HG02970 (cell line): ENCODE results near the gene SPTSSA.
A peak's percentile ranks its signal among the peaks of the same experiment; 100 is the strongest.
"Not testable (repeated sequence)": the region's sequence is repeated elsewhere in the genome, so short reads cannot be mapped to it uniquely, and the experiment has no call there.

Experiments
- ATAC-seq: cut with Tn5 transposase; IDR thresholded peaks from one replicate; pipeline ENCODE4 v1.9.1; 2021; ENCODE audit warnings: mild to moderate bottlenecking, moderate library complexity, moderate number of reproducible peaks; ENCODE audit not compliant: unreplicated experiment, low FRiP score

The SPTSSA gene, protein sequence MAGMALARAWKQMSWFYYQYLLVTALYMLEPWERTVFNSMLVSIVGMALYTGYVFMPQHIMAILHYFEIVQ

GRCh38 chr14:34462132-34462893, at the start of gene SPTSSA:
SPTSSA (minus strand) TSS chr14:34462240; CDS start chr14:34462207, 33 bp downstream.
- ATAC-seq = peak; percentile 93

DNA sequence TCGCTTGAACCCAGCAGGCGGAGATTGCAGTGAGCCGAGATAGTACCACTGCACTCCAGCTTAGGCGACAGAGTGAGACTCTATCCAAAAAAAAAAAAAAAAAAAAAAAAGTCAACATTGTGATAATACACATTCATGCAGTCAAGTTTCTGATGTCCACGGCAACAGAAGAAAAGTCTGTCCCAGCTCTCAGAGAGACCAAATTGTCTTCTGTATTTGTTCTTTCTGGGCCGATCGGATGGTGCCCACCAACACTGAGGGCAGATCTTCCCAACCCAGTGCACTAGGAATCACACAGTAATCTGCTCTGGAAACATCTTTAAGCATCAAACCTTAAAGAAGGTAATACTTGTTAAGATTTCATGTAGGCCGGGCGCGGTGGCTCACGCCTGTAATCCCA, 45.8 kb upstream of the SPTSSA start:
- ATAC-seq = no peak

DNA sequence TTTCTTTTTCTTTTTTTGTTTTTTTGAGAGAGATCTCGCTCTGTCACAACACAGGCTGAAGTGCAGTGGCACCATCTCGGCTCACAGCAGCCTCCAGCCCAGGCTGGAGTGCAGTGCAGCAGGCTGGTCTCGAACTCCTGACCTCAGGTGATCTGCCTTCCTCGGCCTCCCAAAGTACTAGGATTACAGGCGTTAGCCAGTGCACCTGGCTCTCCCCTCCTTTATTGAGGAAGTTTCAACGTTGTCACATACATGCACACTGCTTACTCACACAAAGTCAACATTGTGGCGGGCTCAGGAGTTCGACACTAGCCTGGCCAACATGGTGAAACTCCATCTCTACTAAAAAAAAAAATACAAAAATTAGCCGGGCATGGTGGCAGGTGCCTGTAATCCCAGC, 45.4 kb upstream of the SPTSSA start:
- no peak for ATAC-seq

DNA sequence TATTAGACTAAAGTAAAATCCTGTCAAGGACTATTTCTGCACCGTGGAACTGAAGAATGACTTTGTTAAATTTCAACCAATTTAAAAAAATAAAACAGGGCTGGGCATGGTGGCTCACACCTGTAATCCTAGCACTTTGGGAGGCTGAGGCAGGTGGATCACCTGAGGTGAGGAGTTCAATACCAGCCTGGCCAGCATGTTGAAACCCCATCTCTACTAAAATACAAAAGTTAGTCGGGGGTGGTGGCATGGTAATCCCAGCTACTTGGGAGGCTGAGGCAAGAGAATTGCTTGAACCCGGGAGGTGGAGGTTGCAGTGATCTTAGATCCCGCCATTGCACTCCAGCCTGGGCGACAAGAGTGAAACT, 43.1 kb upstream of the SPTSSA start:
- ATAC-seq = not testable (repeated sequence)

DNA sequence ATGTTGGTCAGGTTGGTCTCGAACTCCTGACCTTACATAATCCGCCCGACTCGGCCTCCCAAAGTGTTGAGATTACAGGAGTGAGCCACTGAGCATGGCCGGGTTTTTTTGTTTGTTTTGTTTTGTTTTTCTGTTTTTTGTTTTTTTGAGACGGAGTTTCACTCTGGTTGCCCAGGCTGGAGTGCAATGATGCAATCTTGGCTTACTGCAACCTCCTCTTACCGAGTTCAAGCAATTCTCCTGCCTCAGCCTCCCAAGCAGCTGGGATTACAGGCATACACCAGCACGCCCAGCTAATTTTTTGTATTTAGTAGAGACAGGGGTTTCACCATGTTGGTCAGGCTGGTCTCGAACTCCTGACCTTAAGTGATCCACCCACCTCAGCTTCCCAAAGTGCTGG, 42.0 kb upstream of the SPTSSA start:
- ATAC-seq = not testable (repeated sequence)

DNA sequence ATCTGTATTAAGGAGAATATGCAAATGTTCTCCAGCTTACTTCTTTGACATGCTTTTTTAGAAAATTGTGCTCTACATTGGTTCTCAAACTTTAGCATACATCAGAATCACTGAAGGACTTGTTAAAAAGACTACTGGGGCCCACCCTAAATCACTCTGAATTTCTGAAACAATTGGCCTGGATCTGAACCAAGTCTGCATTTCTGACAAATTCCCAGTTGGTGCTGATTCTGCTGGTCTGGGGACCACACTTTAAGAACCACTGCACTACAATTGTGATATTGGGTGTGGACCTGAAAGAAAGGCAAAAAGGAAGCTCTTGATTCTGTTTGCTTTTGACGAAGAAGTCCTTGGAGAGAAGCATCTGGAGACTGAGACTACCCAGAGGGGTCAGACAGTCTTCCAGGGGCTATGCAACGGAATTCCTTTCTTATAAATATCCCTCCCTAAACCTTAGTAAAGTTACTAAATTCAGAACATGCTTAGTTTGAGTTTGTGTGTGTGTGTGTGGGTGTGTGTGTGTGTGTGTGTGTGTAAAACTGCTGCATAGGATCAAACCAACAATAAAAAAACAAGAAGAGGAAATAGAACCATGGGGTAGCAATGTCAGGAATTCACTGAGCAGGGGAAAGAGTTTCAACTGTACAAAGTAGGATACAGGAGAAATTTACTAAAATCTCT, 40.6 kb upstream of the SPTSSA start:
- ATAC-seq = no peak

DNA sequence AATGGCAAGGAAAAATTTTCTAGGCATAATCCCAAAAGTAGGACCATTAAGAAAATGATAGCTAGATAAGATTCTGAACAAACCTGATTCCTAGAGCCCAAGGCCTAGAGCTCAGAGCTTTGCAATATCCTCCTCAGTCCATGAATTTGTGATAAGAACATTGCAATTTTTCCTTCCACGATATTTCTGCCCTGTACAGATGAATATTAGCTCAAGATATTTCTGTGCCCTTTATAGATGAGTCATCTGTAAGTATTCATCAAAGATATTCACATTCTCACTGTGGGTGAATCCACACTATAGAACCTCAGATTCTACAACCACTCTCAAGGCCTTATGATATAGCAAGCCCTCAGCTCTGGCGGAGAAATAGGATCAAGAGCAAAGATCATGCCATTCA, 40.0 kb upstream of the SPTSSA start:
- ATAC-seq = no peak

GRCh38 chr14:34501004-34501580, 39.1 kb upstream of the SPTSSA start:
- no peak for ATAC-seq

- ATAC-seq = no peak
These were observed 36.8 kb upstream of the SPTSSA start for GRCh38 chr14:34498684-34499412.

DNA sequence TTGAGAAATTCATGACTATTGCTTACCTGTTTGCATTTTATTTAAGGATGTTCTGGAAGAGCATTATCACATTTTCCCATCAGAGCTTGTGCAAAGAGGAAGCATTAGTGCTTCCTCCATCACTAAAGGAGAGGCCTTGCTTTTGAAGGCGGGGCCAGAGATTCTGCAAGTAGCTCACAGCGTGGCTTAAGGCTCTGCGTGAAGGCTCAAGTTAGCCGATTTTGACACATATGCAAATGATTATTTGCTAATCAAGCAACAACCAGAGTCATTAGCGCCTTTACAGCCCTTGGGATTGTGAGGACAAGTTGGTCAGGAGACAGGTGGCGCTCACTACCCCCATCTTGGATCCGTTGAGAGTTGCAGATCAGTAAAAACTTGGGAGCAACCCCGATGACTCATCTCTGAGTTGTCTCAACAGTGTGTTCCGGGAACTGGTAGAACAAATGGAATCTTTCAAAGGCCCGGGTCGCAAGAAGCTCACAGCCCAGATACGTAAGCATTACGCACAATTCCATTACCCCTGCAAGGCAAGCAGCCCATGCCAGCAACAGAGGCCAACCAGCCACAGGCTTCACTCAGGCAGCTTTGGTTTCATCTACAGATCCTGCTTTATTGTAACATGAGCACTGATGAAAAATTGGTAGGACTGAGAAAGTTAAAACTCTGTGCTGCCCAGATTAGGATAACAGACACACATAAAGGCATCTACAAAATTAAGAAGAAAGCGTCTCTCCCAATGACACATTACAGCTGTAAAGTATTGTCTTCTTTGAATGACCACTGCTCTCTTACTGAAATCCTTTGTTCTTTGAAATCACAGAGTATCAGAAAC, 34.9 kb upstream of the SPTSSA start:
- ATAC-seq = no peak

GRCh38 chr14:34496007-34496678, 34.1 kb upstream of the SPTSSA start:
- ATAC-seq = no peak

DNA sequence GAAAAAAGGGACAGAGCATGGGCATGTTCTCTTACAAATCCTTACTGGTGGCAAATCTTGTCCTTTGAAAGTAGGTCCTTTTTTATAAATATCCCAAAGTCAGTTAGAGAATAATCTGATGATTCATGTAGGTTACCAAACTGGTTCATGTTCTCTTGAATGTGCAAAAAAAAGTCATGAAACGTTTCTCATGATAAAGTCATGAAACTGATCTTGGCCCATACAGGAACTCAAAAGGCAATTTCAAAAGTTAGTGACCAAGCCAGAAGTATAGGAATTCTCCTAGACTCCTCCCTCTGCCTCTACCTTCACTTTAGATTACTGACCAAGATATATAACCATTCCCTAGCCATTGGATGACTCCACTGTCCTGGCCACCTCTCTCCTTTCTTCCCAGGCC, 27.3 kb upstream of the SPTSSA start:
- no peak for ATAC-seq

DNA sequence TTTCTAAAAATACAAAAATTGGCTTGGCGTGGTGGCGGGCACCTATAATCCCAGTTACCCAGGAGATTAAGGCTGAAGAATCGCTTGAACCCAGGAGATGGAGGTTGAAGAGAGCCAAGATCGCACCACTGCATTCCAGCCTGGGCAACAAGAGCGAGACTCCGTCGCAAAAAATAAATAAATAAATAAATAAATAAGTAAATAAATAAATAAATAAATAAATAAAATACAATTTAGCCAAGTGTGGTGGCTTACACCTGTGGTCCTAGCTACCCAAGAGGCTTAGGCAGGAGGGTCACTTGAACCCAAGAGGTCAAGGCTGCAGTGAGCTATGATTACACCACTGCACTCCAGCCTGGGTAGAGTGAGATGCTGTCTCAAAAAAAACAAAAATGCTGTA, 26.5 kb upstream of the SPTSSA start:
- ATAC-seq = no peak

GRCh38 chr14:34484726-34485125, 22.7 kb upstream of the SPTSSA start:
- no peak for ATAC-seq

DNA sequence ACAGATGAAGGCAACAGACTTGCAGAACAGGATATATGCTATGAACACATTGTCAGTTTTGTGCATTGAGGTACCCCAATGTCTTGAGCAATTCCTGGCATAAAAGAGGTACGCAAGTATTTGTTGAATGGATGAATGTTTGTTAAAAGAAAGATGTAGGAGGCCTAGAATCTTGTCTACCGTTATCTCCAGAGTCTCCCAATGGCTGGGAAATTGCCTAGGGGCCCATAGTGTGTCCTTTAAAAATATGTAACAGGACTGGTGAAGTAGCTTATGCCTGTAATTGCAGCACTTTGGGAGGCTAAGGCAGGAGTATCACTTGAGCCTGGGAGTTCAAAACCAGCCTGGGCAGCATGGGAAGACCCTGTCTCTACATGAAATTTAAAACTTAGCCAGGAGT, 20.4 kb upstream of the SPTSSA start:
- no peak for ATAC-seq

DNA sequence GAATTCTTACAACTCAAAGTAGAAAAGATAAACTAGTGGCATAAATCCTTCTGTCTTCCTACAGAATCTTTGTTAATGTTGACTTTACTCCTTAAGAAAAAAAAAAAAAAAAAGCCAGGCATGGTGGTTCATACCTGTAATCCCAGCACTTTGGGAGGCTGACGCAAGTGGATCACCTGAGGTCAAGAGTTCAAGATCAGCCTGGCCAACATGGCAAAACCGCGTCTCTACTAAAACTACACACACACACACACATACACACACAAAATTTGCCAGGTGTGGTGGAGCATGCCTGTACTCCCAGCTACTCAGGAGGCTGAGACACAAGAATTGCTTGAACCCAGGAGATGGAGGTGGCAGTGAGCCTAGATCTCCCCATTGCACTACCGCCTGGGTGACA, 17.7 kb upstream of the SPTSSA start:
- ATAC-seq = no peak

DNA sequence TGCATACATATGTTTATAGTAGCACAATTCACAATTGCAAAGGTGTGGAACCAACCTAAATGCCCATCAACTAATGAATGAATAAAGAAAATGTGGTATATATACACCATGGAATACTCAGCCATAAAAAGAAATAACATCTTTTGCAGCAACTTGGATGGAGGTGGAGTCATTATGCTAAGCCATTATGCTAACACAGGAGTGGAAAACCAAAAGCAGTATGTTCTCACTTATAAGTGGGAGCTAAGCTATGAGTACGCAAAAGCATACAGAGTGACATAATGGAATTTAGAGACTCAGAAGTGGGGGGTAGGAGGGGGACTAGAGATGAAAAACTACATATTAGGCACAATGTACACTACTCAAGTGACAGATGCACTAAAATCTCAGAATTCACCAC, 16.2 kb upstream of the SPTSSA start:
- ATAC-seq = no peak

GRCh38 chr14:34476036-34476435, 14.0 kb upstream of the SPTSSA start:
- not testable (repeated sequence) for ATAC-seq

DNA sequence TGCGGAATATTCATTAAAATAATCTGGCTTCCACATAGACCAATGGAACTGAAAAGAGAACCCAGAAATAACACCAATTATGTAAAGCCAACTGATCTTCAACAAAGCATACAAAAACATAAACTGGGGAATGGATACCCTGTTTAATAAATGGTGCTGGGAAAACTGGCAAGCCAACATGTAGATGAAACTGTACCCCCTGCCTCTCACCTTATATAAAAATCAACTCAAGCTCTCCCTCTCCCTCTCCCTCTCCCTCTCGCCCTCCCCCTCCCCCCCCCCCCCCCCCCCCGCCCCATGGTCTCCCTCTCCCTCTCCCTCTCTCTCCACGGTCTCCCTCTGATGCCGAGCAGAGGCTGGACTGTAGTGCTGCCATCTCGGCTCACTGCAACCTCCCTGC, 13.1 kb upstream of the SPTSSA start:
- ATAC-seq = no peak
